ENCODE results near the gene CDK14.

DNA sequence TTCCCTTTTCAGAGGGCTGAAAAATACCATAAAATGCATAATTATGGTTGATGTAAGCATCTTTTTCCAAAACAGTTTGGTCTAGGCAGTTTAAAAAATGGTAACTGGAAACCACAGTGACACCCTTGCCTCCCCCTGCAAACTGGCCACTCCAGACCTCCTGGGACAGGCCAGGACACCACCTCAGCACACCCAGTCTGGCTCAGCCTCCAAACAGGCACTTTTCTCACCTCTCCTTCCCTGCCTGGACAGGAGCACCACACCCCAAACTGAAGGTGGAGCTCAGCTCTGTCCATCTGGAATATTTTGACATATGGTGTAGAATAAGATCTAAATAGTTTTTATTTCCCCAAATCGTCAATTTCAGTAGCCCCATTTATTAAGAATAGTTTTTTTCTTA is 78.5 kb downstream of the CDK14 start:
- TF ChIP-seq CTCF (IDR thresholded peaks at IDR 0.05) (no peak), HMGXB4 (CRISPR knock-in tag; IDR thresholded peaks at IDR 0.05) (no peak), CREB1 (CRISPR knock-in tag; IDR thresholded peaks at IDR 0.05) (no peak), FOXP1 (CRISPR knock-in tag; IDR thresholded peaks at IDR 0.05; ENCODE audit: borderline replicate concordance) (no peak), PREB (CRISPR knock-in tag; IDR thresholded peaks at IDR 0.05; ENCODE audit: borderline replicate concordance) (no peak), NFYB (CRISPR knock-in tag; conservative IDR thresholded peaks at IDR 0.05; ENCODE audit: low read depth) (no peak), JUN (CRISPR knock-in tag; IDR thresholded peaks at IDR 0.05) (no peak), NR2C2 (CRISPR knock-in tag; IDR thresholded peaks at IDR 0.05) (no peak)
- TF ChIP-seq, protein P1, sequence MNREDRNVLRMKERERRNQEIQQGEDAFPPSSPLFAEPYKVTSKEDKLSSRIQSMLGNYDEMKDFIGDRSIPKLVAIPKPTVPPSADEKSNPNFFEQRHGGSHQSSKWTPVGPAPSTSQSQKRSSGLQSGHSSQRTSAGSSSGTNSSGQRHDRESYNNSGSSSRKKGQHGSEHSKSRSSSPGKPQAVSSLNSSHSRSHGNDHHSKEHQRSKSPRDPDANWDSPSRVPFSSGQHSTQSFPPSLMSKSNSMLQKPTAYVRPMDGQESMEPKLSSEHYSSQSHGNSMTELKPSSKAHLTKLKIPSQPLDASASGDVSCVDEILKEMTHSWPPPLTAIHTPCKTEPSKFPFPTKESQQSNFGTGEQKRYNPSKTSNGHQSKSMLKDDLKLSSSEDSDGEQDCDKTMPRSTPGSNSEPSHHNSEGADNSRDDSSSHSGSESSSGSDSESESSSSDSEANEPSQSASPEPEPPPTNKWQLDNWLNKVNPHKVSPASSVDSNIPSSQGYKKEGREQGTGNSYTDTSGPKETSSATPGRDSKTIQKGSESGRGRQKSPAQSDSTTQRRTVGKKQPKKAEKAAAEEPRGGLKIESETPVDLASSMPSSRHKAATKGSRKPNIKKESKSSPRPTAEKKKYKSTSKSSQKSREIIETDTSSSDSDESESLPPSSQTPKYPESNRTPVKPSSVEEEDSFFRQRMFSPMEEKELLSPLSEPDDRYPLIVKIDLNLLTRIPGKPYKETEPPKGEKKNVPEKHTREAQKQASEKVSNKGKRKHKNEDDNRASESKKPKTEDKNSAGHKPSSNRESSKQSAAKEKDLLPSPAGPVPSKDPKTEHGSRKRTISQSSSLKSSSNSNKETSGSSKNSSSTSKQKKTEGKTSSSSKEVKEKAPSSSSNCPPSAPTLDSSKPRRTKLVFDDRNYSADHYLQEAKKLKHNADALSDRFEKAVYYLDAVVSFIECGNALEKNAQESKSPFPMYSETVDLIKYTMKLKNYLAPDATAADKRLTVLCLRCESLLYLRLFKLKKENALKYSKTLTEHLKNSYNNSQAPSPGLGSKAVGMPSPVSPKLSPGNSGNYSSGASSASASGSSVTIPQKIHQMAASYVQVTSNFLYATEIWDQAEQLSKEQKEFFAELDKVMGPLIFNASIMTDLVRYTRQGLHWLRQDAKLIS (CRISPR knock-in tag; IDR thresholded peaks at IDR 0.05; ENCODE audit: borderline replicate concordance) = no peak
- TF ChIP-seq, protein P2, sequence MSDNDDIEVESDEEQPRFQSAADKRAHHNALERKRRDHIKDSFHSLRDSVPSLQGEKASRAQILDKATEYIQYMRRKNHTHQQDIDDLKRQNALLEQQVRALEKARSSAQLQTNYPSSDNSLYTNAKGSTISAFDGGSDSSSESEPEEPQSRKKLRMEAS (CRISPR knock-in tag; IDR thresholded peaks at IDR 0.05) = no peak
